H1 (cell line): ENCODE measurements around the gene ESYT1. TPM values are rescaled to one million over a fixed set of nuclear protein-coding genes. Genes with fewer than 3 reads are reported as not detected.

Source experiments
- BACH1 ChIP-seq: IDR thresholded peaks from 2 replicates; pipeline ENCODE4 v1.6.1; 2012; ENCODE audit warnings: low read length, improper control_type of control experiment
- CBX8 ChIP-seq: fragments of 300-800, 300-1000 bp; sonication (generic); IDR thresholded peaks from 2 replicates; pipeline ENCODE4 v1.7.1; 2016; ENCODE audit warnings: low read depth, low read length, borderline replicate concordance
- CEBPB ChIP-seq: IDR thresholded peaks from 2 replicates; pipeline ENCODE4 v1.6.1; 2012; ENCODE audit warnings: low read depth, low read length
- EP300 ChIP-seq, 2 experiments: IDR thresholded peaks; 1 replicate in 1 of 2; 2 replicates in 1 of 2; pipeline ENCODE4 v1.6.1; 2011 to 2012; ENCODE audit warnings: low read depth in 2 of 2, low read length in 2 of 2, mild to moderate bottlenecking in 2 of 2, borderline replicate concordance in 1 of 2, inconsistent platforms in 1 of 2, moderate library complexity in 1 of 2
- GTF2F1 ChIP-seq: IDR thresholded peaks from 2 replicates; pipeline ENCODE4 v1.6.1; 2012; ENCODE audit warnings: low read depth, low read length, improper control_type of control experiment, borderline replicate concordance
- JUN ChIP-seq: IDR thresholded peaks from 2 replicates; pipeline ENCODE4 v1.6.1; 2011; ENCODE audit warnings: low read depth, mild to moderate bottlenecking, improper control_type of control experiment, low read length
- JUND ChIP-seq: IDR thresholded peaks from 2 replicates; pipeline ENCODE4 v1.6.1; 2011; ENCODE audit warnings: mild to moderate bottlenecking, improper control_type of control experiment, low read length
- KDM5A ChIP-seq: fragments of 200-600 bp; IDR thresholded peaks from 2 replicates; pipeline ENCODE4 v1.7.1; 2012; ENCODE audit warnings: mild to moderate bottlenecking, low read length, inconsistent platforms, mixed read lengths
- POLR2AphosphoS5 ChIP-seq: IDR thresholded peaks from 2 replicates; pipeline ENCODE4 v1.6.1; 2011; ENCODE audit warnings: low read depth, low read length
- POU5F1 ChIP-seq: IDR thresholded peaks from 2 replicates; pipeline ENCODE4 v1.6.1; 2011; ENCODE audit warnings: low read depth, mild to moderate bottlenecking, low read length, moderate library complexity
- RBBP5 ChIP-seq: IDR thresholded peaks from 2 replicates; pipeline ENCODE4 v1.7.1; 2012; ENCODE audit warnings: low read depth, mild to moderate bottlenecking, inconsistent platforms, low read length, moderate library complexity, borderline replicate concordance
- RFX5 ChIP-seq: IDR thresholded peaks from 2 replicates; pipeline ENCODE4 v1.6.1; 2011; ENCODE audit warnings: low read depth, low read length, improper control_type of control experiment, borderline replicate concordance
- RXRA ChIP-seq: IDR thresholded peaks from 2 replicates; pipeline ENCODE4 v1.6.1; 2011; ENCODE audit warnings: low read depth, mild to moderate bottlenecking, low read length, moderate library complexity; ENCODE audit not compliant: insufficient read depth
- SAP30 ChIP-seq: fragments of 300-600 bp; sonication (generic); IDR thresholded peaks from 2 replicates; pipeline ENCODE4 v1.7.1; 2012; ENCODE audit warnings: low read length, moderate library complexity, mild to moderate bottlenecking, inconsistent platforms; ENCODE audit not compliant: insufficient read depth, insufficient replicate concordance
- SIX5 ChIP-seq: IDR thresholded peaks from 2 replicates; pipeline ENCODE4 v1.6.1; 2011; ENCODE audit warnings: mild to moderate bottlenecking, low read depth, low read length
- SP1 ChIP-seq: IDR thresholded peaks from 2 replicates; pipeline ENCODE4 v1.6.1; 2011; ENCODE audit warnings: low read depth, low read length
- SP4 ChIP-seq: IDR thresholded peaks from 2 replicates; pipeline ENCODE4 v1.6.1; 2012; ENCODE audit warnings: low read length, inconsistent platforms
- YY1 ChIP-seq: IDR thresholded peaks from 2 replicates; pipeline ENCODE4 v1.6.1; 2011; ENCODE audit warnings: low read depth, mild to moderate bottlenecking, low read length
- polyA plus RNA-seq, 7 experiments: library from polyadenylated mRNA; depleted of rRNA in 3 of 7; stranded (reverse) in 5 of 7; unstranded in 2 of 7; fragments of >200 nt in 5 of 7; fragments of 200-250 nt in 2 of 7; gene quantifications; 1 replicate in 5 of 7; 2 replicates in 1 of 7; 4 replicates in 1 of 7; pipeline versions ENCODE4 v1.2.1 to v1.2.3, GENCODE V29; 2011 to 2013; ENCODE audit warnings: missing spikeins in 2 of 7, mixed read lengths in 2 of 7
- total RNA-seq: library from RNA; stranded (reverse); fragmentation: NEBNext Ultra II Directional; extraction: Animal tissue kit (Norgen Biotek cat#: 25700); gene quantifications from 2 replicates; pipeline ENCODE4 v1.2.1, GENCODE V29; 2021
- TF ChIP-seq, protein P1 (sequence below), 3 experiments: IDR thresholded peaks; 1 replicate in 2 of 3; 2 replicates in 1 of 3; pipeline versions ENCODE4 v1.5.1 to v1.6.1; 2011; ENCODE audit warnings: low read length in 3 of 3, mild to moderate bottlenecking in 3 of 3, inconsistent platforms in 2 of 3, low read depth in 1 of 3, moderate library complexity in 1 of 3; ENCODE audit not compliant: insufficient read depth in 1 of 3; ENCODE audit errors: control extremely low read depth in 1 of 3
- TF ChIP-seq, protein P2 (sequence below): IDR thresholded peaks from 2 replicates; pipeline ENCODE4 v1.6.1; 2012; ENCODE audit warnings: low read length, inconsistent platforms

ESYT1 gene
- total and polyA plus RNA-seq, 2 of the 8 experiments (the other 6 are each of a cell fraction or from before 2014, with no cell fraction given) = 86.9 to 165 TPM

DNA sequence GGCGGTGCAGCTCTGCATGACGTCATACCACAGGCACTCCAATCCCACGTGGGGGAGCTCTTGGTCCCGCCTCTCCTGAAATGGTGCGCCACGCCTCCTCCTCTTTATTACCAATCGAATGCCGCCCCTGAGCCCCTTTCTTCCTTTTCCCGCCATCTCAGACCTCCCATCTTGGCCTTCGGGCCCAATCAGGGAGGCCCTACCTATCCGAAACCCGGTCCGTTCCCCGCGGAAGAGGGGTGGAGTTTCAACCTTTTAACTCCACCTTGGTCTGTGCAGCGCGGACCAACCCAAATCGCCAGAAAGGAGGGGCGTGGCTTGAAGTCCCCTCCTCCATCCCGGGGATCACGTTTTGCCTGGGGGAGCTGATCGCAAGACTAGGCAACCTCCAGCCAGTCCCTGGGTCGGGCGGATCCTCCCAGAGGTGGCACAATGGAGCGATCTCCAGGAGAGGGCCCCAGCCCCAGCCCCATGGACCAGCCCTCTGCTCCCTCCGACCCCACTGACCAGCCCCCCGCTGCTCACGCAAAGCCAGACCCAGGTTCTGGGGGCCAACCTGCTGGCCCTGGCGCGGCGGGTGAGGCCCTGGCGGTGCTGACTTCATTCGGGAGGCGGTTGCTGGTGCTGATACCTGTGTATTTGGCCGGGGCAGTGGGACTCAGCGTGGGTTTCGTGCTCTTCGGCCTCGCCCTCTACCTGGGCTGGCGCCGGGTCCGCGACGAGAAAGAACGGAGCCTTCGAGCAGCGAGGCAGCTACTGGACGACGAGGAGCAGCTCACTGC lies at the start of gene ESYT1 (continued):
- TF ChIP-seq, protein P1, sequence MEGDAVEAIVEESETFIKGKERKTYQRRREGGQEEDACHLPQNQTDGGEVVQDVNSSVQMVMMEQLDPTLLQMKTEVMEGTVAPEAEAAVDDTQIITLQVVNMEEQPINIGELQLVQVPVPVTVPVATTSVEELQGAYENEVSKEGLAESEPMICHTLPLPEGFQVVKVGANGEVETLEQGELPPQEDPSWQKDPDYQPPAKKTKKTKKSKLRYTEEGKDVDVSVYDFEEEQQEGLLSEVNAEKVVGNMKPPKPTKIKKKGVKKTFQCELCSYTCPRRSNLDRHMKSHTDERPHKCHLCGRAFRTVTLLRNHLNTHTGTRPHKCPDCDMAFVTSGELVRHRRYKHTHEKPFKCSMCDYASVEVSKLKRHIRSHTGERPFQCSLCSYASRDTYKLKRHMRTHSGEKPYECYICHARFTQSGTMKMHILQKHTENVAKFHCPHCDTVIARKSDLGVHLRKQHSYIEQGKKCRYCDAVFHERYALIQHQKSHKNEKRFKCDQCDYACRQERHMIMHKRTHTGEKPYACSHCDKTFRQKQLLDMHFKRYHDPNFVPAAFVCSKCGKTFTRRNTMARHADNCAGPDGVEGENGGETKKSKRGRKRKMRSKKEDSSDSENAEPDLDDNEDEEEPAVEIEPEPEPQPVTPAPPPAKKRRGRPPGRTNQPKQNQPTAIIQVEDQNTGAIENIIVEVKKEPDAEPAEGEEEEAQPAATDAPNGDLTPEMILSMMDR (IDR thresholded peaks at IDR 0.05; ENCODE audit: control extremely low read depth in 1 of 3, insufficient read depth in 1 of 3, low read depth in 1 of 3, low read length in 3 of 3) = no peak
- TF ChIP-seq POLR2AphosphoS5 = peak; percentile 92
- 0 out of 2 replicates have a peak, but pooled peaks have one; percentile 7 for TF ChIP-seq SP1
- no peak for TF ChIP-seq RXRA
- 0 out of 2 replicates have a peak, but pooled peaks have one; percentile 35 for TF ChIP-seq CEBPB
- no peak for TF ChIP-seq POU5F1
- TF ChIP-seq BACH1 = no peak
- TF ChIP-seq YY1 = peak; percentile 68; the same call in 1 of the 2 replicates
- peak in 1 of 2 experiments; percentile 57; a peak in 1 of 3 replicates for TF ChIP-seq EP300 (IDR thresholded peaks at IDR 0.05; ENCODE audit: borderline replicate concordance in 1 of 2, low read depth in 2 of 2, low read length in 2 of 2)
- no peak for TF ChIP-seq KDM5A
- no peak for TF ChIP-seq GTF2F1
- TF ChIP-seq SIX5 = no peak
- peak; percentile 92 for TF ChIP-seq JUN
- no peak for TF ChIP-seq RFX5
- no peak for TF ChIP-seq SAP30
- TF ChIP-seq, protein P2, sequence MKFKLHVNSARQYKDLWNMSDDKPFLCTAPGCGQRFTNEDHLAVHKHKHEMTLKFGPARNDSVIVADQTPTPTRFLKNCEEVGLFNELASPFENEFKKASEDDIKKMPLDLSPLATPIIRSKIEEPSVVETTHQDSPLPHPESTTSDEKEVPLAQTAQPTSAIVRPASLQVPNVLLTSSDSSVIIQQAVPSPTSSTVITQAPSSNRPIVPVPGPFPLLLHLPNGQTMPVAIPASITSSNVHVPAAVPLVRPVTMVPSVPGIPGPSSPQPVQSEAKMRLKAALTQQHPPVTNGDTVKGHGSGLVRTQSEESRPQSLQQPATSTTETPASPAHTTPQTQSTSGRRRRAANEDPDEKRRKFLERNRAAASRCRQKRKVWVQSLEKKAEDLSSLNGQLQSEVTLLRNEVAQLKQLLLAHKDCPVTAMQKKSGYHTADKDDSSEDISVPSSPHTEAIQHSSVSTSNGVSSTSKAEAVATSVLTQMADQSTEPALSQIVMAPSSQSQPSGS = peak; percentile 98
- TF ChIP-seq CBX8 = no peak
- peak; percentile 100 for TF ChIP-seq JUND
- TF ChIP-seq RBBP5 = peak; percentile 38; the same call in 1 of the 2 replicates
- TF ChIP-seq SP4 = peak; percentile 58
